SK-MEL-5 (cell line): ENCODE data around the gene ARID5A. TPM values are rescaled to one million over a fixed set of nuclear protein-coding genes. Genes with fewer than 3 reads are reported as not detected.

ENCODE experiments used
- DNase-seq: peaks from one replicate; pipeline ENCODE4 v3.0.0-alpha.2; 2016; ENCODE audit warnings: low read depth, low spot score
- in situ Hi-C: cut with HindIII; loops from 2 replicates; pipeline ENCODE4 v1.10.0; 2016; ENCODE audit warnings: low sequenced_read_pairs, high pct_unique_total_duplicates, low pct_unique_long_range_greater_than_20kb
- total RNA-seq: library from RNA; depleted of rRNA; stranded (reverse); fragments of >200 nt; shearing (Covaris generic); gene quantifications from 2 replicates; pipeline ENCODE4 v1.2.3, GENCODE V29; 2014

Gene ARID5A
- total RNA-seq, 1 experiment from 2014 or later: 3.6 TPM

- in situ Hi-C loops: no loop called here
- DNase-seq: no peak
Measured at GRCh38 chr2:96564026-96564425, 27.5 kb downstream of the ARID5A start.

- in situ Hi-C loops: no loop called here
- DNase-seq: no peak
Measured at GRCh38 chr2:96564563-96564962, 28.0 kb downstream of the ARID5A start.

- in situ Hi-C loops: no loop called here
- no peak for DNase-seq
Measured at GRCh38 chr2:96565111-96565510, 28.6 kb downstream of the ARID5A start.

GRCh38 chr2:96568094-96568493 is 31.5 kb downstream of the ARID5A start:
- no peak for DNase-seq
- in situ Hi-C loops: no loop called here

GRCh38 chr2:96574364-96574763 is 37.8 kb downstream of the ARID5A start:
- in situ Hi-C loops: no loop called here
- DNase-seq: no peak

- DNase-seq: no peak
- in situ Hi-C loops: no loop called here
Measured at GRCh38 chr2:96575785-96576456, 39.4 kb downstream of the ARID5A start.

- DNase-seq: no peak
- in situ Hi-C loops: no loop called here
Measured at GRCh38 chr2:96577501-96577900, 40.9 kb downstream of the ARID5A start.

- in situ Hi-C loops: no loop called here
- no peak for DNase-seq
Measured at GRCh38 chr2:96578731-96579130, 42.2 kb downstream of the ARID5A start.

- in situ Hi-C loops: no loop called here
Measured at GRCh38 chr2:96579422-96579821, 42.9 kb downstream of the ARID5A start.

GRCh38 chr2:96580771-96581170 is 44.2 kb downstream of the ARID5A start:
- peak; percentile 60 for DNase-seq
- in situ Hi-C loops: no loop called here

More at GRCh38 chr2:96579422-96579821, 42.9 kb downstream of the ARID5A start:
- DNase-seq: no peak

- in situ Hi-C loops: no loop called here
- DNase-seq: no peak
Measured at GRCh38 chr2:96584017-96584416, 47.5 kb downstream of the ARID5A start.

- DNase-seq: no peak
- in situ Hi-C loops: no loop called here
Measured at GRCh38 chr2:96587843-96588242, 51.3 kb downstream of the ARID5A start.

GRCh38 chr2:96591054-96591453 is 54.5 kb downstream of the ARID5A start:
- no peak for DNase-seq
- in situ Hi-C loops: no loop called here

- DNase-seq: no peak
- in situ Hi-C loops: no loop called here
Measured at GRCh38 chr2:96591494-96591893, 54.9 kb downstream of the ARID5A start.

- no peak for DNase-seq
- in situ Hi-C loops: no loop called here
Measured at GRCh38 chr2:96594282-96594681, 57.7 kb downstream of the ARID5A start.

GRCh38 chr2:96594691-96595152 is 58.2 kb downstream of the ARID5A start:
- DNase-seq: no peak
- in situ Hi-C loops: no loop called here

GRCh38 chr2:96596596-96596995 is 60.0 kb downstream of the ARID5A start:
- no peak for DNase-seq
- in situ Hi-C loops: no loop called here

GRCh38 chr2:96599941-96600340 is 63.4 kb downstream of the ARID5A start:
- in situ Hi-C loops: no loop called here
- DNase-seq: no peak

- in situ Hi-C loops: no loop called here
- DNase-seq: no peak
Measured at GRCh38 chr2:96601382-96602292, 65.1 kb downstream of the ARID5A start.
